ENCODE results near the gene SENP1.
A peak's percentile ranks its signal among the peaks of the same experiment; 100 is the strongest.
"Not testable (repeated sequence)": the region's sequence is repeated elsewhere in the genome, so short reads cannot be mapped to it uniquely, and the experiment has no call there.

The SENP1 gene

GRCh38 chr12:48128800-48129199, 22.9 kb upstream of the SENP1 start:
- Histone ChIP-seq H3K4me1 (ENCODE audit: control insufficient read depth in 1 of 2, insufficient read depth in 2 of 2, low read length in 2 of 2) (no peaks in the 10 kb centered on the region), H3K36me3 (ENCODE audit: control insufficient read depth in 1 of 2, insufficient read depth in 2 of 2, low read length in 2 of 2) (peaks cover 15 to 23% of the 10 kb centered on the region in 2 donors)

GRCh38 chr12:48126953-48127630, 21.2 kb upstream of the SENP1 start:
- Histone ChIP-seq H3K9ac (ENCODE audit: low read depth in 1 of 2, low read length in 2 of 2) (no peak overlapping the region), H3K9me3 (ENCODE audit: control insufficient read depth in 1 of 2, low read length in 2 of 2) (no peaks in the 10 kb centered on the region), H3K27me3 (ENCODE audit: control insufficient read depth in 1 of 2, insufficient read depth in 2 of 2, low read length in 2 of 2) (no peaks in the 10 kb centered on the region), H3K4me3 (ENCODE audit: low read depth in 1 of 2, low read length in 2 of 2) (no peak overlapping the region), H3K36me3 (ENCODE audit: control insufficient read depth in 1 of 2, insufficient read depth in 2 of 2, low read length in 2 of 2) (peaks cover 6 to 9% of the 10 kb centered on the region in 2 donors), H3K27ac (ENCODE audit: low read depth, low read length) (no peak overlapping the region), H3K4me1 (ENCODE audit: control insufficient read depth in 1 of 2, insufficient read depth in 2 of 2, low read length in 2 of 2) (peaks cover 6 to 7% of the 10 kb centered on the region in 2 donors)

More at GRCh38 chr12:48128800-48129199, 22.9 kb upstream of the SENP1 start:
- Histone ChIP-seq H3K27me3 (ENCODE audit: control insufficient read depth in 1 of 2, insufficient read depth in 2 of 2, low read length in 2 of 2) (no peaks in the 10 kb centered on the region), H3K9me3 (ENCODE audit: control insufficient read depth in 1 of 2, low read length in 2 of 2) (no peaks in the 10 kb centered on the region), H3K9ac (ENCODE audit: low read depth in 1 of 2, low read length in 2 of 2) (no peak overlapping the region), H3K27ac (ENCODE audit: low read depth, low read length) (no peak overlapping the region), H3K4me3 (ENCODE audit: low read depth in 1 of 2, low read length in 2 of 2) (no peak overlapping the region)

- Histone ChIP-seq H3K36me3 (ENCODE audit: control insufficient read depth in 1 of 2, insufficient read depth in 2 of 2, low read length in 2 of 2) (peaks cover under 1 to 4% of the 10 kb centered on the region in 2 donors), H3K27me3 (ENCODE audit: control insufficient read depth in 1 of 2, insufficient read depth in 2 of 2, low read length in 2 of 2) (no peaks in the 10 kb centered on the region), H3K9ac (ENCODE audit: low read depth in 1 of 2, low read length in 2 of 2) (no peak overlapping the region), H3K9me3 (ENCODE audit: control insufficient read depth in 1 of 2, low read length in 2 of 2) (no peaks in the 10 kb centered on the region), H3K4me1 (ENCODE audit: control insufficient read depth in 1 of 2, insufficient read depth in 2 of 2, low read length in 2 of 2) (peaks cover 7 to 10% of the 10 kb centered on the region in 2 donors), H3K4me3 (ENCODE audit: low read depth in 1 of 2, low read length in 2 of 2) (no peak overlapping the region), H3K27ac (ENCODE audit: low read depth, low read length) (no peak overlapping the region)
Observed at GRCh38 chr12:48125985-48126384, 20.1 kb upstream of the SENP1 start.

- not testable (repeated sequence) for H3K36me3 ChIP-seq (ENCODE audit: control insufficient read depth in 1 of 2, insufficient read depth in 2 of 2, low read length in 2 of 2); H3K4me3 ChIP-seq (ENCODE audit: low read depth in 1 of 2, low read length in 2 of 2); H3K9me3 ChIP-seq (ENCODE audit: control insufficient read depth in 1 of 2, low read length in 2 of 2); H3K4me1 ChIP-seq (ENCODE audit: control insufficient read depth in 1 of 2, insufficient read depth in 2 of 2, low read length in 2 of 2); H3K9ac ChIP-seq (ENCODE audit: low read depth in 1 of 2, low read length in 2 of 2); H3K27ac ChIP-seq (ENCODE audit: low read depth, low read length); H3K27me3 ChIP-seq (ENCODE audit: control insufficient read depth in 1 of 2, insufficient read depth in 2 of 2, low read length in 2 of 2)
Observed at GRCh38 chr12:48125542-48125941, 19.7 kb upstream of the SENP1 start.

GRCh38 chr12:48123169-48123568, 17.3 kb upstream of the SENP1 start:
- Histone ChIP-seq H3K36me3 (ENCODE audit: control insufficient read depth in 1 of 2, insufficient read depth in 2 of 2, low read length in 2 of 2) (peaks cover 0 to 4% of the 10 kb centered on the region in 2 donors), H3K27ac (ENCODE audit: low read depth, low read length) (no peak overlapping the region), H3K4me1 (ENCODE audit: control insufficient read depth in 1 of 2, insufficient read depth in 2 of 2, low read length in 2 of 2) (peaks cover 19 to 24% of the 10 kb centered on the region in 2 donors), H3K27me3 (ENCODE audit: control insufficient read depth in 1 of 2, insufficient read depth in 2 of 2, low read length in 2 of 2) (no peaks in the 10 kb centered on the region), H3K9ac (ENCODE audit: low read depth in 1 of 2, low read length in 2 of 2) (no peak overlapping the region), H3K4me3 (ENCODE audit: low read depth in 1 of 2, low read length in 2 of 2) (no peak overlapping the region), H3K9me3 (ENCODE audit: control insufficient read depth in 1 of 2, low read length in 2 of 2) (no peaks in the 10 kb centered on the region)

GRCh38 chr12:48122065-48122834, 16.4 kb upstream of the SENP1 start:
- Histone ChIP-seq H3K4me1 (ENCODE audit: control insufficient read depth in 1 of 2, insufficient read depth in 2 of 2, low read length in 2 of 2) (peaks cover 19 to 24% of the 10 kb centered on the region in 2 donors), H3K9me3 (ENCODE audit: control insufficient read depth in 1 of 2, low read length in 2 of 2) (no peaks in the 10 kb centered on the region), H3K27ac (ENCODE audit: low read depth, low read length) (no peak overlapping the region), H3K27me3 (ENCODE audit: control insufficient read depth in 1 of 2, insufficient read depth in 2 of 2, low read length in 2 of 2) (no peaks in the 10 kb centered on the region), H3K4me3 (ENCODE audit: low read depth in 1 of 2, low read length in 2 of 2) (no peak overlapping the region), H3K9ac (ENCODE audit: low read depth in 1 of 2, low read length in 2 of 2) (no peak overlapping the region), H3K36me3 (ENCODE audit: control insufficient read depth in 1 of 2, insufficient read depth in 2 of 2, low read length in 2 of 2) (peaks cover 0 to 4% of the 10 kb centered on the region in 2 donors)

GRCh38 chr12:48121522-48121921, 15.6 kb upstream of the SENP1 start:
- no peak overlapping the region for H3K4me3 ChIP-seq (ENCODE audit: low read depth in 1 of 2, low read length in 2 of 2)
- no peaks in the 10 kb centered on the region for H3K27me3 ChIP-seq (ENCODE audit: control insufficient read depth in 1 of 2, insufficient read depth in 2 of 2, low read length in 2 of 2)
- no peak overlapping the region for H3K27ac ChIP-seq (ENCODE audit: low read depth, low read length)
- peaks cover 0 to 4% of the 10 kb centered on the region in 2 donors for H3K36me3 ChIP-seq (ENCODE audit: control insufficient read depth in 1 of 2, insufficient read depth in 2 of 2, low read length in 2 of 2)
- no peak overlapping the region for H3K9ac ChIP-seq (ENCODE audit: low read depth in 1 of 2, low read length in 2 of 2)
- no peaks in the 10 kb centered on the region for H3K9me3 ChIP-seq (ENCODE audit: control insufficient read depth in 1 of 2, low read length in 2 of 2)
- peaks cover 19 to 24% of the 10 kb centered on the region in 2 donors for H3K4me1 ChIP-seq (ENCODE audit: control insufficient read depth in 1 of 2, insufficient read depth in 2 of 2, low read length in 2 of 2)

GRCh38 chr12:48119834-48120195, 13.9 kb upstream of the SENP1 start:
- peaks cover 19 to 24% of the 10 kb centered on the region in 2 donors for H3K4me1 ChIP-seq (ENCODE audit: control insufficient read depth in 1 of 2, insufficient read depth in 2 of 2, low read length in 2 of 2)
- peak overlapping the region in 1 of 2 donors; percentile 34 for H3K9ac ChIP-seq (ENCODE audit: low read depth in 1 of 2, low read length in 2 of 2)
- H3K9me3 ChIP-seq (ENCODE audit: control insufficient read depth in 1 of 2, low read length in 2 of 2): no peaks in the 10 kb centered on the region
- H3K4me3 ChIP-seq (ENCODE audit: low read depth in 1 of 2, low read length in 2 of 2): peak overlapping the region; percentile 90 to 91
- peaks cover 0 to 4% of the 10 kb centered on the region in 2 donors for H3K36me3 ChIP-seq (ENCODE audit: control insufficient read depth in 1 of 2, insufficient read depth in 2 of 2, low read length in 2 of 2)
- H3K27me3 ChIP-seq (ENCODE audit: control insufficient read depth in 1 of 2, insufficient read depth in 2 of 2, low read length in 2 of 2): no peaks in the 10 kb centered on the region
- H3K27ac ChIP-seq (ENCODE audit: low read depth, low read length): no peak overlapping the region

GRCh38 chr12:48119078-48119833, 13.4 kb upstream of the SENP1 start, which contains the start of gene PFKM:
Gene PFKM (plus strand): TSS chr12:48119364. CDS start chr12:48122775, 3,411 bp downstream.
- H3K27ac ChIP-seq (ENCODE audit: low read depth, low read length): no peak within 1 kb of the TSS
- H3K4me3 ChIP-seq (ENCODE audit: low read depth in 1 of 2, low read length in 2 of 2): peak within 1 kb of the TSS; percentile 90 to 91
- H3K4me1 ChIP-seq (ENCODE audit: control insufficient read depth in 1 of 2, insufficient read depth in 2 of 2, low read length in 2 of 2): peaks cover 19 to 24% of the 10 kb centered on the region in 2 donors
- no peaks in the 10 kb centered on the region for H3K9me3 ChIP-seq (ENCODE audit: control insufficient read depth in 1 of 2, low read length in 2 of 2)
- H3K9ac ChIP-seq (ENCODE audit: low read depth in 1 of 2, low read length in 2 of 2): peak within 1 kb of the TSS; percentile 49 to 56
- H3K27me3 ChIP-seq (ENCODE audit: control insufficient read depth in 1 of 2, insufficient read depth in 2 of 2, low read length in 2 of 2): no peaks in the 10 kb centered on the region
- H3K36me3 ChIP-seq (ENCODE audit: control insufficient read depth in 1 of 2, insufficient read depth in 2 of 2, low read length in 2 of 2): peaks cover 0 to 4% of the 10 kb centered on the region in 2 donors

Measured in duodenal mucosa (tissue), 2 donors.